ENCODE measurements around the gene SYTL5. TPM values are rescaled to one million over a fixed set of nuclear protein-coding genes. Genes with fewer than 3 reads are reported as not detected.

Gene SYTL5
- total and polyA plus RNA-seq, 2 of the 4 experiments (the other 2 are of a cell fraction): 0.19 to 0.54 TPM

DNA sequence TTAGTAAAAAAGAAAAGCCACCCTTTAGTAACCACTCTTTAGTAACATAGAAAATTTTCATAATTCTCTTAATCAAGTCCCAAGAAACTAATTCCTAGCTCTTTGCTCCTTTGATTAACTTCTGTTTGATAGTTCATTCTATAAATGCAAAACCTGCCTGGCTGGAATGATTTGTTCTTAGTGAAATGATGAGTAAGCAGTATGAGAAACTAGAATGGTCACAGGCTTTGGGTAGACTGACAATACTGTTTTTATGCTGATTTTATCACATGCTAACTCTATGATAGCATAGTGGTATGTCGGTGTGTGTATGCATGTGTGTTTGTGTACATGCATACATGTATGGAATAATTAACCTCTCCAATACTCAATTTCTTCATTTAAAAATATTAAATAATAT lies 81.2 kb downstream of the SYTL5 start:
- Histone ChIP-seq H4K91ac (ENCODE audit: insufficient read depth, low read depth, low read length) (no peak overlapping the region), H3K23ac (ENCODE audit: low read depth, low read length) (no peak overlapping the region), H2BK5ac (ENCODE audit: low read depth, low read length, poor library complexity, severe bottlenecking) (no peak overlapping the region), H3K4me3 (ENCODE audit: insufficient read depth, low read depth, low read length) (no peak overlapping the region), H3K18ac (ENCODE audit: low read depth, low read length) (no peak overlapping the region), H2BK15ac (ENCODE audit: low read depth, low read length) (no peak overlapping the region), H4K20me1 (ENCODE audit: insufficient read depth, low read length) (no peaks in the 10 kb centered on the region), H4K5ac (ENCODE audit: low read depth, low read length) (no peak overlapping the region), H3K14ac (replicated peaks; ENCODE audit: low read depth, low read length) (no peak overlapping the region), H4K8ac (ENCODE audit: low read depth in 2 of 2, low read length in 2 of 2) (no peak overlapping the region), H3K4me2 (ENCODE audit: low read depth, low read length) (no peak overlapping the region), H2AK9ac (replicated peaks; ENCODE audit: low read depth, low read length, poor library complexity) (no peak overlapping the region), H3K56ac (ENCODE audit: extremely low read depth, insufficient read depth, low read length) (no peak overlapping the region), H3K79me1 (ENCODE audit: low read depth in 1 of 2, low read length in 2 of 2) (no peaks in the 10 kb centered on the region), H2BK20ac (ENCODE audit: low read depth, low read length) (no peak overlapping the region), H3K27me3 (ENCODE audit: control insufficient read depth, insufficient read depth, low read length) (peaks cover 2% of the 10 kb centered on the region), H3K9me3 (ENCODE audit: control insufficient read depth, insufficient read depth, low read length) (no peaks in the 10 kb centered on the region), H2AFZ (replicated peaks; ENCODE audit: low read length, poor library complexity) (no peak overlapping the region), H3K27ac (ENCODE audit: insufficient read depth, low read length) (no peak overlapping the region), H3K4me1 (ENCODE audit: control insufficient read depth, insufficient read depth, low read length) (no peaks in the 10 kb centered on the region), H2BK120ac (ENCODE audit: low read depth, low read length) (no peak overlapping the region), H2AK5ac (ENCODE audit: low read depth, low read length) (no peak overlapping the region), H3K9me1 (ENCODE audit: insufficient read depth, low read length) (no peaks in the 10 kb centered on the region), H3K9ac (ENCODE audit: low read depth, low read length) (no peak overlapping the region), H3K4ac (ENCODE audit: low read depth, low read length) (no peak overlapping the region), H3K36me3 (ENCODE audit: control insufficient read depth, insufficient read depth, low read length) (no peaks in the 10 kb centered on the region)
- intact Hi-C loops (cut with micrococcal nuclease) (no loop called here), dilution Hi-C loops (cut with HindIII; ENCODE audit: low sequenced_read_pairs, unreplicated experiment) (no loop called here), in situ Hi-C loops (cut with MboI; ENCODE audit: low sequenced_read_pairs) (no loop called here)
- TF ChIP-seq MAFK (IDR thresholded peaks at IDR 0.05; ENCODE audit: low read depth, low read length): peak; percentile 78
- no peak for TF ChIP-seq SMC3 (IDR thresholded peaks at IDR 0.05; ENCODE audit: low read depth, low read length)
- no peak for ATAC-seq (ENCODE audit: low read depth)
- no peak for DNase-seq
- no CpG with 5 or more reads among the region's 1 CpG for WGBS, 2 experiments (ENCODE audit: extremely low coverage in 2 of 2, insufficient read length in 1 of 2)
- ChIA-PET POLR2A (ENCODE audit: unreplicated experiment) (no interaction called here), CTCF (no interaction called here)
- BruUV-seq (replicated peaks): no TSS peak

All from IMR-90 (cell line).